Cardiac muscle cell (in vitro differentiated cells and primary cell): ENCODE results near the gene AAGAB. TPM values are rescaled to one million over a fixed set of nuclear protein-coding genes. Genes with fewer than 3 reads are reported as not detected.
"Not testable (repeated sequence)": the region's sequence is repeated elsewhere in the genome, so short reads cannot be mapped to it uniquely, and the experiment has no call there.

Source experiments
- DNase-seq, 2 donors: peaks; one replicate each; pipeline versions ENCODE4 v3.0.0 to v3.0.0-alpha.2; 2010 to 2017; ENCODE audit warnings: low read depth in 1 of 2, low spot score in 1 of 2
- H3K27ac ChIP-seq: fragments of 200-600 bp; sonication (generic); 2 replicates; pipeline ENCODE4 v1.5.1; 2016
- H3K27me3 ChIP-seq: fragments of 200-600 bp; sonication (generic); 2 replicates; pipeline ENCODE4 v1.6.0; 2016; ENCODE audit warnings: control low read depth
- H3K36me3 ChIP-seq: fragments of 200-600 bp; sonication (generic); 2 replicates; pipeline ENCODE4 v1.5.1; 2016; ENCODE audit warnings: control low read depth
- H3K4me1 ChIP-seq: fragments of 200-600 bp; sonication (generic); 2 replicates; pipeline ENCODE4 v1.8.1; 2017; ENCODE audit warnings: low read depth, mild to moderate bottlenecking, mixed run types
- H3K4me3 ChIP-seq: fragments of 200-600 bp; sonication (generic); 2 replicates; pipeline ENCODE4 v1.5.1; 2016; ENCODE audit warnings: mild to moderate bottlenecking
- H3K9me3 ChIP-seq: fragments of 200-600 bp; sonication (generic); 2 replicates; pipeline ENCODE4 v1.5.1; 2017; ENCODE audit warnings: low read depth, mild to moderate bottlenecking, control low read depth
- CTCF ChIP-seq: IDR thresholded peaks from 2 replicates; pipeline ENCODE4 v1.5.1; 2012; ENCODE audit warnings: low read depth, mild to moderate bottlenecking, low read length
- polyA plus RNA-seq: library from polyadenylated mRNA; unstranded; fragments of >200 nt; fragmentation: Nextera tagmentation; extraction: Ambion mirVana; gene quantifications from 2 replicates; pipeline ENCODE4 v1.2.1, GENCODE V29; 2016
- total RNA-seq: library from RNA; depleted of rRNA; stranded (reverse); fragments of >200 nt; gene quantifications from 2 replicates; pipeline ENCODE4 v1.2.3, GENCODE V29; 2016

Gene AAGAB
- total and polyA plus RNA-seq, 2 experiments from 2014 or later = 27.8 to 45.3 TPM

GRCh38 chr15:67290319-67290718, 35.9 kb upstream of the AAGAB start:
- no peaks in the 10 kb centered on the region for H3K27me3 ChIP-seq
- no peak overlapping the region for H3K27ac ChIP-seq
- no peaks in the 10 kb centered on the region for H3K9me3 ChIP-seq
- DNase-seq = peak in 1 of 2 donors; percentile 49
- no peak for TF ChIP-seq CTCF
- no peaks in the 10 kb centered on the region for H3K4me1 ChIP-seq
- no peak overlapping the region for H3K4me3 ChIP-seq
- no peaks in the 10 kb centered on the region for H3K36me3 ChIP-seq

DNA sequence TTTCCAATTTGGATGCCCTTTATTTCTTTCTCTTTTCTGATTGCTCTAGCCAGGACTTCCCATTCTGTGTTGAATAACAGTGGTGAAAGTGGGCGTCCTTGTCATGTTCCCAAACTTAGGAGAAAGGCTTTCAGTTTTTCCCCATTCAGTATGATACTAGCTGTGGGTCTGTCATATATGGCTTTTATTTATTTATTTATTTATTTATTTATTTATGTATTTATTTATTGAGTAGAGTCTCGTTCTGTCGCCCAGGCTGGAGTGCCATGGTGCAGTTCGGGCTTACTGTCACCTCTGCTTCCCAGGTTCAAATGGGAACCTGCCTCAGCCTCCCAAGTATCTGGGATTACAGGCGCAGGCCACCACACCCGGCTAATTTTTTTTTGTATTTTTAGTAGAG, 31.9 kb upstream of the AAGAB start:
- not testable (repeated sequence) for DNase-seq, H3K4me1 ChIP-seq, H3K36me3 ChIP-seq, H3K9me3 ChIP-seq, H3K27ac ChIP-seq, H3K4me3 ChIP-seq, H3K27me3 ChIP-seq

DNA sequence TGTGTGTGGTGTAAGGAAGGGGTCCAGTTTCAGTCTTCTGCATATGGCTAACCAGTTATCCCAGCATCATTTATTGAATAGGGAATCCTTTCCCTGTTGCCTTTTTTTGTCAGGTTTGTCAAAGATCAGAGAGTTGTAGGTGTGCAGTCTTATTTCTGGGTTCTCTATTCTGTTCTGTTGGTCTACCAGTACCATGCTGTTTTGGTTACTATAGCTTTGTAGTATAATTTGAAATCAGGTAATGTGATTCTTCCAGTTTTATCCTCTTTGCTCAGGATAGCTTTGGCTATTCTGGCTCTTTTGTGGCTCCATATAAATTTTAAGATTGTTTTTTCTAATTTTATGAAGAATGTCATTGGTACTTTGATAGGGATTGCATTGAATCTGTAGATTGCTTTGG, 31.2 kb upstream of the AAGAB start:
- not testable (repeated sequence) for H3K4me3 ChIP-seq, DNase-seq, H3K9me3 ChIP-seq, H3K27me3 ChIP-seq, H3K27ac ChIP-seq, H3K36me3 ChIP-seq, H3K4me1 ChIP-seq

- no peak for DNase-seq
- H3K27me3 ChIP-seq = no peaks in the 10 kb centered on the region
- H3K4me3 ChIP-seq = no peak overlapping the region
- H3K4me1 ChIP-seq = peaks cover 7% of the 10 kb centered on the region
- no peaks in the 10 kb centered on the region for H3K9me3 ChIP-seq
- TF ChIP-seq CTCF = no peak
- H3K36me3 ChIP-seq = no peaks in the 10 kb centered on the region
- no peak overlapping the region for H3K27ac ChIP-seq
Measured at GRCh38 chr15:67281714-67282113, 27.3 kb upstream of the AAGAB start.

GRCh38 chr15:67280217-67280616, 25.8 kb upstream of the AAGAB start:
- TF ChIP-seq CTCF = no peak
- Histone ChIP-seq H3K4me1 (peaks cover 7% of the 10 kb centered on the region), H3K27me3 (no peaks in the 10 kb centered on the region), H3K9me3 (no peaks in the 10 kb centered on the region), H3K4me3 (no peak overlapping the region), H3K27ac (no peak overlapping the region), H3K36me3 (no peaks in the 10 kb centered on the region)
- no peak for DNase-seq

GRCh38 chr15:67276666-67277065, 22.2 kb upstream of the AAGAB start:
- Histone ChIP-seq H3K9me3 (no peaks in the 10 kb centered on the region), H3K4me3 (no peak overlapping the region), H3K27me3 (no peaks in the 10 kb centered on the region), H3K36me3 (no peaks in the 10 kb centered on the region), H3K27ac (no peak overlapping the region), H3K4me1 (peaks cover 7% of the 10 kb centered on the region)
- TF ChIP-seq CTCF = no peak
- DNase-seq = no peak

- H3K4me3 ChIP-seq = no peak overlapping the region
- H3K36me3 ChIP-seq = no peaks in the 10 kb centered on the region
- H3K27ac ChIP-seq = no peak overlapping the region
- DNase-seq = no peak
- H3K27me3 ChIP-seq = no peaks in the 10 kb centered on the region
- no peaks in the 10 kb centered on the region for H3K9me3 ChIP-seq
- H3K4me1 ChIP-seq = peaks cover 7% of the 10 kb centered on the region
- no peak for TF ChIP-seq CTCF
Measured at GRCh38 chr15:67274236-67274635, 19.8 kb upstream of the AAGAB start.
